Lower leg skin (tissue), 3 donors: Measurements from ENCODE around the gene CTSW.

Source experiments
- CTCF ChIP-seq, 3 donors: fragments of 450-650 bp; IDR thresholded peaks; one replicate each; pipeline ENCODE4 v1.5.1; 2016; ENCODE audit warnings: antibody characterized with exemption in 3 of 3, mild to moderate bottlenecking in 3 of 3, moderate library complexity in 2 of 3
- POLR2A ChIP-seq, 2 donors: fragments of 450-650 bp; IDR thresholded peaks; one replicate each; pipeline ENCODE4 v1.6.1; 2016 to 2017; ENCODE audit warnings: antibody characterized with exemption in 2 of 2, mild to moderate bottlenecking in 1 of 2, moderate library complexity in 1 of 2

- TF ChIP-seq CTCF (IDR thresholded peaks at IDR 0.05) (no peak), POLR2A (IDR thresholded peaks at IDR 0.05) (no peak)
These were observed 16.4 kb upstream of the CTSW start for GRCh38 chr11:65862941-65863888.
